Astrocyte (in vitro differentiated cells and primary cell): ENCODE data around the gene GSTM2.

ENCODE experiments used
- EZH2 ChIP-seq: IDR thresholded peaks from 2 replicates; pipeline ENCODE4 v1.6.1; 2012; ENCODE audit warnings: mild to moderate bottlenecking, low read length, inconsistent platforms; ENCODE audit not compliant: insufficient read depth
- TF ChIP-seq, protein P1 (sequence below): IDR thresholded peaks from 2 replicates; pipeline ENCODE4 v1.5.1; 2011; ENCODE audit warnings: low read depth, mild to moderate bottlenecking, inconsistent platforms, low read length, moderate library complexity; ENCODE audit not compliant: insufficient read depth

GRCh38 chr1:109653306-109653705 is 14.6 kb upstream of the GSTM2 start:
- TF ChIP-seq, protein P1, sequence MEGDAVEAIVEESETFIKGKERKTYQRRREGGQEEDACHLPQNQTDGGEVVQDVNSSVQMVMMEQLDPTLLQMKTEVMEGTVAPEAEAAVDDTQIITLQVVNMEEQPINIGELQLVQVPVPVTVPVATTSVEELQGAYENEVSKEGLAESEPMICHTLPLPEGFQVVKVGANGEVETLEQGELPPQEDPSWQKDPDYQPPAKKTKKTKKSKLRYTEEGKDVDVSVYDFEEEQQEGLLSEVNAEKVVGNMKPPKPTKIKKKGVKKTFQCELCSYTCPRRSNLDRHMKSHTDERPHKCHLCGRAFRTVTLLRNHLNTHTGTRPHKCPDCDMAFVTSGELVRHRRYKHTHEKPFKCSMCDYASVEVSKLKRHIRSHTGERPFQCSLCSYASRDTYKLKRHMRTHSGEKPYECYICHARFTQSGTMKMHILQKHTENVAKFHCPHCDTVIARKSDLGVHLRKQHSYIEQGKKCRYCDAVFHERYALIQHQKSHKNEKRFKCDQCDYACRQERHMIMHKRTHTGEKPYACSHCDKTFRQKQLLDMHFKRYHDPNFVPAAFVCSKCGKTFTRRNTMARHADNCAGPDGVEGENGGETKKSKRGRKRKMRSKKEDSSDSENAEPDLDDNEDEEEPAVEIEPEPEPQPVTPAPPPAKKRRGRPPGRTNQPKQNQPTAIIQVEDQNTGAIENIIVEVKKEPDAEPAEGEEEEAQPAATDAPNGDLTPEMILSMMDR: no peak
- TF ChIP-seq EZH2: no peak
